ENCODE results near the gene TIGAR.

The TIGAR gene

DNA sequence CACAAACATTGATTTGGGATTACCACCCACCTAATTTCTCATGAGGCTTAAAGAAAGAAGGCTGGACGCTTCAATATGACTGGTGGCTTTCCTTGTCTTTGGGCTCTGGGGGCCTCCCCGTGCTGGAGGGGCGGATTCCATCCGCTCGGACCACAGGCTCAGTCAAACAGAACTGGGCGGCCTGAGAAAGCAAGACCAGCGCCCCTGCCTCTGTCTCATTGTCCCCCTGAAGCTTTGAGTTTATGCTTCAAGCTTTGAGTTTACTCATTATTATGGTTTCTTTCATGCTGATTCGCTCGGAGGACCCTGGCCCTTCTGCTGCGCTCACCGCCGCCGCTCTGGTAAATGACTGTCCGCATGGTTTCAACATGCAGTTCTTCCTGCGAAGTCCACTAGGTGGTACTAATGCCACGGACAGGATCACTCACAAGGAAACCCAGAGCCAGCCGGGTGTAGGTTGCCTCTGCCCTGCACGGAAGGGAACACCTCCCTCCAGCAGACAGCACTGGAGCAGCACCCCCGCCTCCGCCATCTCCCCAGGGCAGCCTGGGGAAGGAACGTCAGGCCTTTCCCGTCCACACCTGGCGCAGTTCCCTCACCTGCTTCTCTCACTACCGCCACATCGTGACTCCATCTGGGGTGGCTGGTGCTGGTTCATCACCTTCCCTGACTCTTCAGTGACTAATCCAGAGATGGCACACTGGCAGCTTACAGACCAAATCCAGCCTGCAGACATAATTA lies 13.2 kb upstream of the TIGAR start:
- no peak for DNase-seq

DNA sequence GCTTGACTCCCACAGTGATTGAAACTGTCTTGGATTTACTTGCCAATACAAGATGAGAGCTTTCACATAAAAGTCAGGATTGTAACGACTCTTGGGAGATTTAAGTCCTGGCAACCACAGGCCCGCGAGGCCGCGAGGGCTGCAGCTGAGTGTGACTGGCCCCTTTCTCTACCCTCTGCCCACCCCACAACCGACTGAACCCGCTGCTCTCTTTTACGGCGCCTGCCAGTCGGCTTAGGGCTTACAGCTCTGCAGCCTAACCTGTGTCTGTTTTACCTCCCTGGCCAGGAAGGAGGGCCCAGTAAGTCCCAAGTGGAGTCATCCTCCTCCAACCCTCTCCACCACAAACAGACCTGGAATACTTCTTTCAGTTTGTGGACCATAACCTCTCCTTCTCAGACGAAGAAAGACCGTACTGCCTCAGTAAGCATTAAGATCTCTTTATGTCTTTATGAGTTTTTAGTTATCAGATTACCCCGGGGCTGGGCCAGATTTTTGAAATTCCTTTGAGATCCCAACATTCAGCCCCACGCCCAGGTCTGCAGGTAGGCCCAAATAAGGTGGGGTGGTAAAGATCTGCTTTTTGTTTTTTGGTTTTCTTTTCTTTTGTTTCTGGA lies 12.6 kb upstream of the TIGAR start:
- DNase-seq = no peak

- no peak for DNase-seq
Observed at GRCh38 chr12:4311776-4312175, 9.2 kb upstream of the TIGAR start.

DNA sequence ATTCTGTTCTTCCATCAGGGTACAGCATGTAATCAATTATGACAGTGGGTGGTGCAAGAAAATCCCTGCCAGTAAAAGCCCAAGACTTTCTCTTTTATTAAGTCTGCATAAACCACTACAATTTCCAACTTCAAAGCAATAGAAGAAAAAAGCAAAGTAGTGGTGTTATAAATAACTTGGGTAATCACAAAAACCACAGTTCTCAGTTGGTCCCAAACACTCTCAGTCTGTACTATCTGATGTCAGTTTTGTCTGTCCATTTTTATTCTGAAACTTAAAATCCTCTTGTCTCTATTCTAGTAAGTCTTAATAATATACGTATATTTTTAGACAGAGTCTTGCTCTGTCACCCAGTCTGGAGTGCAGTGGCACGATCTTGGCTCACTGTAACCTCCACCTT lies 8.8 kb upstream of the TIGAR start:
- DNase-seq = no peak

GRCh38 chr12:4320497-4320852 lies 538 bp upstream of the TIGAR start:
- DNase-seq = no peak

GRCh38 chr12:4322726-4323125 lies 1.7 kb downstream of the TIGAR start:
- DNase-seq = no peak

- no peak for DNase-seq
Observed at GRCh38 chr12:4323396-4323795, 2.4 kb downstream of the TIGAR start.

DNA sequence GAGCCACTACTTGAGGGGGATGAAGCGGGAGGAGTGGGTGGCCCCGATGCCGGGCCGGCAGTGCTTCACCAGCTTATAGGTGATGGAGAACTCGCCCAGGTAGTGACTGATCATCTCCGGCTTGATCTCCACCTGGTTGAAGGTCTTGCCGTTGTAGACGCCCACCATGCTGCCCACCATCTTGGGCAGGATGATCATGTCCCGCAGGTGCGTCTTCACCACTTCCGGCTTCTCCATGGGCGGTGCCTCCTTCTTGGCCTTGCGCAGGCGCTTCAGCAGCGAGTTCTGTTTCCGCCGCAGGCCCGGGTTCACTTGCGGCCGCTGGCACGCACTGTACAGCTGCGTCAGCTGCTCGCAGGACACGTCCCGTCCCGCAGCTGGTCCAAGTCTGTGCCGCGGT lies 3.4 kb downstream of the TIGAR start:
- no peak for DNase-seq

DNA sequence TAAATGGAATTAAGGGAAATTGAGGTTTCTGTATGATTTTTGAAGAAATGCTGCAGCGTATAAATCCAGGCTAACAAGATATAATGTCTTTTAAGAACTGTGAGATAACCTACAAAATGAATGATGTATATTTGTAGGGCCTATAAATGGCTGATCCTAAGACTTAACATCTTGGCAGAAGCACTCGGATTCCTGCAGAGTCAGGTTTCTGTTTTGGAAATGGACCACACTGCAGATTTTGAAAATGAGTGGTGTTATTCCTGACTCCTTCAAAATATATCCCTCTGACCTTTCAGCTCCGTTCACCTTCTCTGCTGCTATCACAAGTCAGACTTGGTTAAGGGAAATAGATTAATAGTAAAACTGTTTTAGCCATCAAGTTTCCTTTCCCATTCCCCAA lies 5.0 kb downstream of the TIGAR start:
- no peak for DNase-seq

- no peak for DNase-seq
Observed at GRCh38 chr12:4327293-4327692, 6.3 kb downstream of the TIGAR start.

- no peak for DNase-seq
Observed at GRCh38 chr12:4330203-4330602, 9.2 kb downstream of the TIGAR start.

DNA sequence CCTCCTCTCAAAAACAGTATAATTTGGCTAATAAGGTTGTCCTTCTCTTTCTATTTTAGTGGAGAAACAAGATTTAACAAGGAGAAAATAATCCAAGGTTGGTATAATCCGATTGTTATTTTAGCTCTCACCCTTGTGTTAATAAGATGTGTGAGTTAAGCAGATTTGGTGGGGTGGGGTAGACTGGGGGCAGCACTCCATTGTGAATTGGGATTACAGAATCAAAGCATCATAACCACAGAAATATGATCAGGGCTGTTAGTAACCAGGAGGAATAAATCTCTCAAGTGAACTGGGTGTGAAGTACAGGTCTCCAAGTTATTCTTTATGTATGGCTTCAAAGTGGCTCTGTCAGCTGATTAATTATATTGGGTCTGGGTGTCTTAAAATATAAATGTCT lies 10.2 kb downstream of the TIGAR start:
- no peak for DNase-seq

GRCh38 chr12:4331842-4332241 lies 10.8 kb downstream of the TIGAR start:
- DNase-seq = no peak

DNA sequence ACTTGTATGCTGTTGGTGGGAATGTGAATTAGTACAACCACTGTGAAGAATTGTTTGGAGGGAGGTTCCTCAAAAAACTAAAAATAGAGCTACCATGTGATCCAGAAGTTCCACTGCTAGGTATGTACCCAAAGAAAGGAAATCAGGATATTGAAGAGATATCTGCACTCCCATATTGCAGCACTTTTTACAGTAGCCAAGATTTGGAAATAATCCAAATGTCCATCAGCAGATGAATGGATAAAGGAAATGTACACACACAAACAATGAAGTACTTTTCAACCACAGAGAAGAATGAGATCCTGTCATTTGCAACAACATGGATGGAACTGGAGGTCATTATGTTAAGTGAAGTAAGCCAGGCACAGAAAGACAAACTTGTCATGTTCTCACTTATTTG lies 25.9 kb downstream of the TIGAR start:
- DNase-seq = no peak

DNA sequence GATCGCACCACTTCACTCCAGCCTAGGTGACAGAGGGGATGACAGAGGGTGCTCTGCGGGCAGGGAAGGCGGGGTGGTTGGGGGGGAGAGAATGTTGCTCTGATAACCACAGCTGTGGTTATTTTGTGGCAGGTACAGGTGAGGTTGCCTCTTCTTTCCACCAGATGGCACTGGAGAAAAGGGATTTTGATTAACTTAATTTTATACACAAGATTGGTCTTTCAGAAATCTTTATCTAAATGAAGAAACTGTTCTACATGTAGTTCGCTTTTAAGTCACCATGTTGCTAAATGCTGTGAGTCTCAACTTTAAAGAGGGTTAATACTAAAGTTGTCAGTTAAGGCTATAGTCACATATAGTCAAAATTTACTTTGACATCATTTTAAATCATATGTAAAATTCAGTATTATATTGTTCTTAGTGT lies 32.8 kb downstream of the TIGAR start:
- peak; percentile 15 to 46 (median 38) for DNase-seq

DNA sequence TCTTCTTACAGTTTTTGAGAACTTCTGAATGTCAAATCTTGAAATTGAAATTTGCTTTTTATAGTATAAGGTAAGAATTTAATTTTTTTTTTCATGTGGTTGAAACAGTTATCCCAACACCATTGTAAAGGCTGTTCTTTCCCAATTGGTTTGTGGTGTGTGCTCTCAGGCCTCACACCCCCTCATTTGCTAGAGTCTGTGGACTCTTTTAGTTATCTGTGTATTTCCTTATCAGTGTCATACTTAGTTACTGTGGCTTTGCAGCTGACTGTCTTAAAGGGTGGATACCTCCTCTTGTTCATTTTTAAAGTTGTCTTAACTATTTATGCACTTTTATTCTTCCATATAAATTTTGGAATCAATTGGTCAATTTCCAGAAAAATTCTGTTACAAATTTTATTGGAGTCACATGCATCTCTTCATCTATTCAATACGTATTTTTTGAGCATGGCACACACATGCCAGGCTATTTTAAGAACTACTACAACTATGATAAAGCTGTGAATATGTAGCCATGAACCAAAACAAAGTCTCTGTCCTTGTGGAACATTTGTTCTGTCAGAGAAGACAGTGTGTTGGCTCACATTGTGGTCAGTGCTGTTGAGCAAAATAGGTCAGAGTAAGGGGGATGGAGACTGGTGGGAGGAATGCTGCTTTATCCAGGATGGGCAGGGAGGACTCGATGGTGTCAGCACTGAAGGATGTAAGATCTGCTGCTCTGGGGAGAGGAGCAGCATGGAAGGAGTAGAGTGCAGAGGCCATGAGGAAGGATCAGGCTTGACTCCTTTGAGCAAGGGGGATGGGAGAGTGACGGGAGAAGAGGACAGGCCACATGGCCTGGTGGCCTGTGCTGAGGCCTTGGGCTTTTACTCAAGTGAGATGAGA lies 34.4 kb downstream of the TIGAR start:
- DNase-seq = no peak

DNA sequence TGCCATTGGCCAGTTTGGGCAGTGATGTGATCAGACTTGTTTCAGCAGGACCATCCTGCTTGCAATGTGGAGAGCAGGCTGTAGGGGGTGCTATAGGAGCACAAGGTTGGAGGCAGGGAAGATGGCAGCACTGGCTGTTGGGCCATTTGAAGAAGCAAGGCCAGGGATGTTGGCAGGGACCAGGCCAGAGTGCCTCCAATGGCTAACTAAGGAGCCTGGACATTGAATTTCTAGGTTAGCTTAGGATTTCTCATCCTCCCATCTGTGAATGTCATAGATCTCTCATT lies 35.0 kb downstream of the TIGAR start:
- peak in 3 of 6 experiments; percentile 7 to 12 (median 9) for DNase-seq

- no peak for DNase-seq
Observed at GRCh38 chr12:4366090-4366489, 45.1 kb downstream of the TIGAR start.

- DNase-seq = no peak
Observed at GRCh38 chr12:4369548-4369947, 48.5 kb downstream of the TIGAR start.

- DNase-seq = no peak
Observed at GRCh38 chr12:4370265-4370664, 49.3 kb downstream of the TIGAR start.

- no peak for DNase-seq
Observed at GRCh38 chr12:4372653-4373052, 51.6 kb downstream of the TIGAR start.

DNA sequence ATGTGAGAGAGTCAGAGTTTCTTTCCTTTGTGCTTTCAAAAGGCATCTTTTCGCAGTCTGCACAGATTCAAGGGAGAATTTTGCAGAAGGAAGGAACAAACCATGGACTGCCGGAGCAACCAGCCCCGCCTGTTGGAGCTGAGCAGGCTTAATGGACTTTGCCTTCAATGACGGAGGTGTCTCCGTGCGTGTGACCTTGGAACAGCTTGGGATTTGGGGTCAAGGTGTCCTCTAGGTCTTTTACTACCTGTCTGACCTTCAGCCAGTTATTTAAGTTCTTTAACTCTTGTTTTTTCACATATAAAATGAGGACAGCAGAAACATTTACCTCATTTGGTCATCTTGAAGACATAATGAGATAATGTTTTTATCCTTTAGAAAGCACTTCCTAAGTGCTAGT lies 54.4 kb downstream of the TIGAR start:
- no peak for DNase-seq

GRCh38 chr12:4378772-4379171 lies 57.8 kb downstream of the TIGAR start:
- no peak for DNase-seq

- DNase-seq = no peak
Observed at GRCh38 chr12:4379405-4379804, 58.4 kb downstream of the TIGAR start, which contains the start of gene FGF23. Gene FGF23, minus strand, starts transcription at chr12:4379712. Its CDS starts 130 bp downstream, at chr12:4379582.

Data from stimulated activated naive CD4-positive, alpha-beta T cell (primary cell).